GM23338 (cell line): ENCODE measurements around the gene TNFAIP1.

Experiments
- EZH2 ChIP-seq: fragments of 200-600 bp; sonication (generic); IDR thresholded peaks from one replicate; pipeline ENCODE4 v1.8.0; 2017; ENCODE audit warnings: antibody characterized with exemption, mild to moderate bottlenecking, low read depth; ENCODE audit not compliant: unreplicated experiment
- STAT1 ChIP-seq: IDR thresholded peaks from one replicate; pipeline ENCODE4 v1.6.1; 2016; ENCODE audit warnings: antibody characterized with exemption; ENCODE audit not compliant: unreplicated experiment
- ZNF114 ChIP-seq: fragments of 250-450 bp; sonication (Bioruptor Pico); IDR thresholded peaks from 2 replicates; pipeline ENCODE4 v1.5.0; 2020; ENCODE audit warnings: mild to moderate bottlenecking, moderate library complexity
- TF ChIP-seq, protein P1 (sequence below), 2 experiments: fragments of 200-600 bp in 1 of 2; sonication (generic) in 1 of 2; conservative IDR thresholded peaks; 2 replicates each; pipeline versions ENCODE4 v1.5.1 to v1.6.1; 2016 to 2017; ENCODE audit warnings: antibody characterized with exemption in 2 of 2, low read depth in 2 of 2, mild to moderate bottlenecking in 2 of 2, moderate library complexity in 1 of 2

DNA sequence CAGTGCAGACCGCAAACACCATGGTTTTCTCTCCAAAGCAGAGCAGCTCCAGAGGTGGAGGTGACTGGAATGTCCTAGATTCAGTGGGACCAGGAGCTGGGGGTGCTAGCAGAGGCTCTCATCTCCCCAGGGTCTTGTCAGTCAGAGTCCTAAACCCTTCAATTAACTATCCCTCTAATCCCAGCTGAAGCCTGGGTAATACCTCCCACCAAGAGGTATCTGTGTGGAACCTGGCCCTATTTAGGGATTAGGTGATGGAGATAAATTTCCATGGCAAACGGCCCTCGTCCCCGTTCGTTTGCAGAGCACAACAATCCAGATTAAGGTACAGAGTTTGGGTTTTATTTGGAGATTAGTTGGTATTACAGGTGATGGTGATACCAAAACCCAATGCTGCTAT is 27.6 kb downstream of the TNFAIP1 start:
- TF ChIP-seq EZH2 (no peak), ZNF114 (CRISPR knock-in tag) (no peak), STAT1 (no peak)
- TF ChIP-seq, protein P1, sequence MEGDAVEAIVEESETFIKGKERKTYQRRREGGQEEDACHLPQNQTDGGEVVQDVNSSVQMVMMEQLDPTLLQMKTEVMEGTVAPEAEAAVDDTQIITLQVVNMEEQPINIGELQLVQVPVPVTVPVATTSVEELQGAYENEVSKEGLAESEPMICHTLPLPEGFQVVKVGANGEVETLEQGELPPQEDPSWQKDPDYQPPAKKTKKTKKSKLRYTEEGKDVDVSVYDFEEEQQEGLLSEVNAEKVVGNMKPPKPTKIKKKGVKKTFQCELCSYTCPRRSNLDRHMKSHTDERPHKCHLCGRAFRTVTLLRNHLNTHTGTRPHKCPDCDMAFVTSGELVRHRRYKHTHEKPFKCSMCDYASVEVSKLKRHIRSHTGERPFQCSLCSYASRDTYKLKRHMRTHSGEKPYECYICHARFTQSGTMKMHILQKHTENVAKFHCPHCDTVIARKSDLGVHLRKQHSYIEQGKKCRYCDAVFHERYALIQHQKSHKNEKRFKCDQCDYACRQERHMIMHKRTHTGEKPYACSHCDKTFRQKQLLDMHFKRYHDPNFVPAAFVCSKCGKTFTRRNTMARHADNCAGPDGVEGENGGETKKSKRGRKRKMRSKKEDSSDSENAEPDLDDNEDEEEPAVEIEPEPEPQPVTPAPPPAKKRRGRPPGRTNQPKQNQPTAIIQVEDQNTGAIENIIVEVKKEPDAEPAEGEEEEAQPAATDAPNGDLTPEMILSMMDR (conservative IDR thresholded peaks at IDR 0.05; ENCODE audit: low read depth in 2 of 2) = no peak
